K562 (cell line): ENCODE data around the gene LGALS3. TPM values are rescaled to one million over a fixed set of nuclear protein-coding genes. Genes with fewer than 3 reads are reported as not detected.

Experiments
- ATF1 ChIP-seq, 2 experiments: fragments of 450-650 bp in 1 of 2; IDR thresholded peaks; 2 replicates each; pipeline ENCODE4 v1.6.1; 2016; ENCODE audit warnings: missing compliant biosample characterization in 1 of 2, missing genetic modification characterization in 1 of 2
- CBFA2T2 ChIP-seq: fragments of 450-650 bp; conservative IDR thresholded peaks from 2 replicates; pipeline ENCODE4 v1.6.1; 2017; ENCODE audit warnings: mild to moderate bottlenecking
- CBFB ChIP-seq: sonication (generic); formaldehyde crosslinking; IDR thresholded peaks from 2 replicates; pipeline ENCODE4 v1.4.0; 2020; ENCODE audit warnings: mild to moderate bottlenecking, missing genetic modification reagents
- DNMT1 ChIP-seq: fragments of 450-650 bp; IDR thresholded peaks from 2 replicates; pipeline ENCODE4 v1.6.1; 2016; ENCODE audit warnings: antibody characterized with exemption, mild to moderate bottlenecking
- ELF1 ChIP-seq: fragments of 200-800 bp; sonication (Bioruptor generic); IDR thresholded peaks from 2 replicates; pipeline ENCODE4 v1.6.1; 2016; ENCODE audit warnings: missing genetic modification characterization, missing compliant biosample characterization
- ELF4 ChIP-seq: fragments of 450-650 bp; formaldehyde crosslinking; IDR thresholded peaks from 2 replicates; pipeline ENCODE4 v1.4.0; 2022; ENCODE audit warnings: missing genetic modification characterization
- FOS ChIP-seq: IDR thresholded peaks from 3 replicates; pipeline ENCODE4 v1.6.1; 2011; ENCODE audit not compliant: insufficient read length; ENCODE audit errors: extremely low read depth
- GATAD2A ChIP-seq: fragments of 450-650 bp; IDR thresholded peaks from 2 replicates; pipeline ENCODE4 v1.6.1; 2017
- KLF6 ChIP-seq: fragments of 250-450 bp; sonication (Bioruptor Pico); IDR thresholded peaks from 2 replicates; pipeline ENCODE4 v1.4.0; 2020; ENCODE audit warnings: mild to moderate bottlenecking, moderate library complexity, borderline replicate concordance
- MAFG ChIP-seq: fragments of 450-650 bp; conservative IDR thresholded peaks from 2 replicates; pipeline ENCODE4 v1.6.1; 2016; ENCODE audit warnings: missing genetic modification characterization, missing compliant biosample characterization
- MED1 ChIP-seq: sonication (generic); formaldehyde crosslinking; IDR thresholded peaks from 2 replicates; pipeline ENCODE4 v1.8.1; 2023; ENCODE audit warnings: missing genetic modification reagents, borderline replicate concordance
- MEIS2 ChIP-seq: fragments of 450-650 bp; IDR thresholded peaks from 2 replicates; pipeline ENCODE4 v1.6.1; 2014; ENCODE audit warnings: mild to moderate bottlenecking; ENCODE audit not compliant: partially characterized antibody
- NRF1 ChIP-seq, 2 experiments: fragments of 450-650 bp; IDR thresholded peaks in 1 of 2; conservative IDR thresholded peaks in 1 of 2; 2 replicates each; pipeline ENCODE4 v1.6.1; 2014; ENCODE audit warnings: mild to moderate bottlenecking in 2 of 2
- TEAD1 ChIP-seq, 2 experiments: fragments of 450-650 bp in 1 of 2; sonication (generic) in 1 of 2; formaldehyde crosslinking; IDR thresholded peaks; 2 replicates each; pipeline versions ENCODE4 v1.4.0 to v1.8.0; 2020 to 2022; ENCODE audit warnings: mild to moderate bottlenecking in 2 of 2, missing genetic modification reagents in 1 of 2
- ZNF311 ChIP-seq: fragments of 250-450 bp; sonication (Bioruptor Pico); IDR thresholded peaks from 2 replicates; pipeline ENCODE4 v1.4.0; 2020; ENCODE audit warnings: mild to moderate bottlenecking, moderate library complexity
- ZNF316 ChIP-seq: fragments of 450-650 bp; IDR thresholded peaks from 2 replicates; pipeline ENCODE4 v1.6.1; 2016
- polyA plus RNA-seq, 8 experiments: library from polyadenylated mRNA; depleted of rRNA in 4 of 8; stranded (reverse) in 5 of 8; unstranded in 3 of 8; fragments of >200 nt; fragmentation: Nextera tagmentation in 2 of 8; fragmentation: Illumina TruSeq in 1 of 8; extraction: Ambion mirVana in 2 of 8; extraction: Trizol in 1 of 8; gene quantifications; 2 replicates each; pipeline versions ENCODE4 v1.2.1 to v1.2.3, GENCODE V29; 2011 to 2014; ENCODE audit warnings: inconsistent platforms in 1 of 8, missing spikeins in 1 of 8
- total RNA-seq, 7 experiments: library from RNA; depleted of rRNA in 6 of 7; stranded (reverse); fragments of >200 nt in 6 of 7; fragmentation: Illumina TruSeq in 2 of 7; extraction: Trizol in 2 of 7; gene quantifications; 2 replicates each; pipeline versions ENCODE4 v1.2.1 to v1.2.3, GENCODE V29; 2011 to 2021; ENCODE audit warnings: low replicate concordance in 1 of 7
- TF ChIP-seq, protein P1 (sequence below): fragments of 450-650 bp; formaldehyde crosslinking; IDR thresholded peaks from 2 replicates; pipeline ENCODE4 v1.4.0; 2020; ENCODE audit warnings: mild to moderate bottlenecking, moderate library complexity
- TF ChIP-seq, protein P2 (sequence below): fragments of 200-800 bp; sonication (Bioruptor generic); IDR thresholded peaks from 2 replicates; pipeline ENCODE4 v1.6.1; 2016; ENCODE audit warnings: missing genetic modification characterization, missing compliant biosample characterization
- TF ChIP-seq, protein P3 (sequence below): fragments of 250-450 bp; sonication (Bioruptor Pico); IDR thresholded peaks from 2 replicates; pipeline ENCODE4 v1.6.1; 2021; ENCODE audit warnings: mild to moderate bottlenecking
- TF ChIP-seq, protein P4 (sequence below): fragments of 200-800 bp; sonication (Bioruptor generic); IDR thresholded peaks from 2 replicates; pipeline ENCODE4 v1.6.1; 2017; ENCODE audit warnings: missing genetic modification characterization, missing compliant biosample characterization

Gene LGALS3
- total and polyA plus RNA-seq, 9 of the 15 experiments (the other 6 are each of a cell fraction or from before 2014, with no cell fraction given), result 0.04 to 1.9 (median 1.1) TPM

DNA sequence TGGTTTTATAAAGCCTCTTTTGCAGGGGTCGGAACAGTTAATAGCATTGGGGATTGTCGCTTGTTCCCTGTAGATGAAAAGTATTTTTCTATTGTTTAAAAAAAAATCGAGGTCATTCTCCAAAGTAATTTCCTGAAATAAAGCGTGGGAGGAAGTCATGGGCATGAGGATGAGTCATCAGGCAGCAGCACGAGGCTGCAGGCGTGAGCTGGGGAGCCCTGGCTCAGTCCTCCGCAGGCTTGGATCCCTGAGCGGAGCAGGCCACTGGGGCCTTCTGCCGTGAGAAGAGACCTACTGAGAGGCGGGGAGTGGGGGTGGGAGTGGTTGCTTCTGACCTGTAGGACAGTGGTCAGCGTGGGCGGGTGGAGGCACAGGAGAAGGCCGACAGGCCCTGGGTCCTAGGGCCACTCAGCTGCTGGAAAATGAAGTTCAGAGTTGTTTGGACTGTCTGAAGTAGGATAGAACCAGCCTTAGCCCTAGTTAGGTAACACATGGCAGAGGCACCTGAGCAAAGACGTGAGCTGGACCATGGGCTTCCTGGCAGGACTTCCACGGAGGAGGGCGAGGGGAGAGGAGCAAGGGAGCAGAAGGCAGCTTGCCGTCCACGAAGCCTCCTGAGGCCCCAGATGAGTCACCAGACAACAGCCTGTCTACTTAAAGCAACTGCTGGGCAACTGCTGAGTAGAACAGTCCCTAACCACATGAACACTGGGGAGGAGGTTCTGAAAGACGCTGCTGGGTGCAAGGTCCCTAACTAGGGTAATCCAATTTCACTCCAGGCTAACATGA is 21.1 kb upstream of the LGALS3 start (continued):
- TF ChIP-seq, protein P1, sequence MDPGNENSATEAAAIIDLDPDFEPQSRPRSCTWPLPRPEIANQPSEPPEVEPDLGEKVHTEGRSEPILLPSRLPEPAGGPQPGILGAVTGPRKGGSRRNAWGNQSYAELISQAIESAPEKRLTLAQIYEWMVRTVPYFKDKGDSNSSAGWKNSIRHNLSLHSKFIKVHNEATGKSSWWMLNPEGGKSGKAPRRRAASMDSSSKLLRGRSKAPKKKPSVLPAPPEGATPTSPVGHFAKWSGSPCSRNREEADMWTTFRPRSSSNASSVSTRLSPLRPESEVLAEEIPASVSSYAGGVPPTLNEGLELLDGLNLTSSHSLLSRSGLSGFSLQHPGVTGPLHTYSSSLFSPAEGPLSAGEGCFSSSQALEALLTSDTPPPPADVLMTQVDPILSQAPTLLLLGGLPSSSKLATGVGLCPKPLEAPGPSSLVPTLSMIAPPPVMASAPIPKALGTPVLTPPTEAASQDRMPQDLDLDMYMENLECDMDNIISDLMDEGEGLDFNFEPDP (CRISPR knock-in tag), result no peak
- TF ChIP-seq ATF1 (CRISPR knock-in tag; IDR thresholded peaks at IDR 0.05) (no peak), ATF1 (tag; IDR thresholded peaks at IDR 0.05) (peak; percentile 34; the same call in 1 of the 2 replicates), MEIS2 (no peak), MAFG (tag) (0 out of 2 replicates have a peak, but pooled peaks have one; percentile 23), DNMT1 (no peak), GATAD2A (no peak), ZNF311 (peak; percentile 57; the same call in 1 of the 2 replicates), KLF6 (CRISPR knock-in tag) (peak; percentile 70; the same call in 1 of the 2 replicates), CBFB (CRISPR knock-in tag) (0 out of 2 replicates have a peak, but pooled peaks have one; percentile 22), ELF4 (CRISPR knock-in tag) (no peak), FOS (peak; percentile 56), NRF1 (conservative IDR thresholded peaks at IDR 0.05 in 1 of 2, IDR thresholded peaks at IDR 0.05 in 1 of 2) (peak in 1 of 2 experiments; percentile 24; a peak in 1 of 4 replicates), CBFA2T2 (no peak), ZNF316 (peak; percentile 60), ELF1 (tag) (peak; percentile 45), MED1 (CRISPR knock-in tag) (no peak), TEAD1 (CRISPR knock-in tag; IDR thresholded peaks at IDR 0.05) (peak in 1 of 2 experiments; percentile 51; a peak in 1 of 4 replicates)
- TF ChIP-seq, protein P2, sequence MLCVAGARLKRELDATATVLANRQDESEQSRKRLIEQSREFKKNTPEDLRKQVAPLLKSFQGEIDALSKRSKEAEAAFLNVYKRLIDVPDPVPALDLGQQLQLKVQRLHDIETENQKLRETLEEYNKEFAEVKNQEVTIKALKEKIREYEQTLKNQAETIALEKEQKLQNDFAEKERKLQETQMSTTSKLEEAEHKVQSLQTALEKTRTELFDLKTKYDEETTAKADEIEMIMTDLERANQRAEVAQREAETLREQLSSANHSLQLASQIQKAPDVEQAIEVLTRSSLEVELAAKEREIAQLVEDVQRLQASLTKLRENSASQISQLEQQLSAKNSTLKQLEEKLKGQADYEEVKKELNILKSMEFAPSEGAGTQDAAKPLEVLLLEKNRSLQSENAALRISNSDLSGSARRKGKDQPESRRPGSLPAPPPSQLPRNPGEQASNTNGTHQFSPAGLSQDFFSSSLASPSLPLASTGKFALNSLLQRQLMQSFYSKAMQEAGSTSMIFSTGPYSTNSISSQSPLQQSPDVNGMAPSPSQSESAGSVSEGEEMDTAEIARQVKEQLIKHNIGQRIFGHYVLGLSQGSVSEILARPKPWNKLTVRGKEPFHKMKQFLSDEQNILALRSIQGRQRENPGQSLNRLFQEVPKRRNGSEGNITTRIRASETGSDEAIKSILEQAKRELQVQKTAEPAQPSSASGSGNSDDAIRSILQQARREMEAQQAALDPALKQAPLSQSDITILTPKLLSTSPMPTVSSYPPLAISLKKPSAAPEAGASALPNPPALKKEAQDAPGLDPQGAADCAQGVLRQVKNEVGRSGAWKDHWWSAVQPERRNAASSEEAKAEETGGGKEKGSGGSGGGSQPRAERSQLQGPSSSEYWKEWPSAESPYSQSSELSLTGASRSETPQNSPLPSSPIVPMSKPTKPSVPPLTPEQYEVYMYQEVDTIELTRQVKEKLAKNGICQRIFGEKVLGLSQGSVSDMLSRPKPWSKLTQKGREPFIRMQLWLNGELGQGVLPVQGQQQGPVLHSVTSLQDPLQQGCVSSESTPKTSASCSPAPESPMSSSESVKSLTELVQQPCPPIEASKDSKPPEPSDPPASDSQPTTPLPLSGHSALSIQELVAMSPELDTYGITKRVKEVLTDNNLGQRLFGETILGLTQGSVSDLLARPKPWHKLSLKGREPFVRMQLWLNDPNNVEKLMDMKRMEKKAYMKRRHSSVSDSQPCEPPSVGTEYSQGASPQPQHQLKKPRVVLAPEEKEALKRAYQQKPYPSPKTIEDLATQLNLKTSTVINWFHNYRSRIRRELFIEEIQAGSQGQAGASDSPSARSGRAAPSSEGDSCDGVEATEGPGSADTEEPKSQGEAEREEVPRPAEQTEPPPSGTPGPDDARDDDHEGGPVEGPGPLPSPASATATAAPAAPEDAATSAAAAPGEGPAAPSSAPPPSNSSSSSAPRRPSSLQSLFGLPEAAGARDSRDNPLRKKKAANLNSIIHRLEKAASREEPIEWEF (CRISPR knock-in tag), result peak; percentile 81; the same call in 1 of the 2 replicates
- TF ChIP-seq, protein P3, sequence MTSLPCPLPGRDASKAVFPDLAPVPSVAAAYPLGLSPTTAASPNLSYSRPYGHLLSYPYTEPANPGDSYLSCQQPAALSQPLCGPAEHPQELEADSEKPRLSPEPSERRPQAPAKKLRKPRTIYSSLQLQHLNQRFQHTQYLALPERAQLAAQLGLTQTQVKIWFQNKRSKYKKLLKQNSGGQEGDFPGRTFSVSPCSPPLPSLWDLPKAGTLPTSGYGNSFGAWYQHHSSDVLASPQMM (CRISPR knock-in tag), result no peak
- TF ChIP-seq, protein P4, sequence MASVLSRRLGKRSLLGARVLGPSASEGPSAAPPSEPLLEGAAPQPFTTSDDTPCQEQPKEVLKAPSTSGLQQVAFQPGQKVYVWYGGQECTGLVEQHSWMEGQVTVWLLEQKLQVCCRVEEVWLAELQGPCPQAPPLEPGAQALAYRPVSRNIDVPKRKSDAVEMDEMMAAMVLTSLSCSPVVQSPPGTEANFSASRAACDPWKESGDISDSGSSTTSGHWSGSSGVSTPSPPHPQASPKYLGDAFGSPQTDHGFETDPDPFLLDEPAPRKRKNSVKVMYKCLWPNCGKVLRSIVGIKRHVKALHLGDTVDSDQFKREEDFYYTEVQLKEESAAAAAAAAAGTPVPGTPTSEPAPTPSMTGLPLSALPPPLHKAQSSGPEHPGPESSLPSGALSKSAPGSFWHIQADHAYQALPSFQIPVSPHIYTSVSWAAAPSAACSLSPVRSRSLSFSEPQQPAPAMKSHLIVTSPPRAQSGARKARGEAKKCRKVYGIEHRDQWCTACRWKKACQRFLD (CRISPR knock-in tag), result peak; percentile 94
